Measurements from ENCODE around the gene CACNA1G.

CACNA1G gene

DNA sequence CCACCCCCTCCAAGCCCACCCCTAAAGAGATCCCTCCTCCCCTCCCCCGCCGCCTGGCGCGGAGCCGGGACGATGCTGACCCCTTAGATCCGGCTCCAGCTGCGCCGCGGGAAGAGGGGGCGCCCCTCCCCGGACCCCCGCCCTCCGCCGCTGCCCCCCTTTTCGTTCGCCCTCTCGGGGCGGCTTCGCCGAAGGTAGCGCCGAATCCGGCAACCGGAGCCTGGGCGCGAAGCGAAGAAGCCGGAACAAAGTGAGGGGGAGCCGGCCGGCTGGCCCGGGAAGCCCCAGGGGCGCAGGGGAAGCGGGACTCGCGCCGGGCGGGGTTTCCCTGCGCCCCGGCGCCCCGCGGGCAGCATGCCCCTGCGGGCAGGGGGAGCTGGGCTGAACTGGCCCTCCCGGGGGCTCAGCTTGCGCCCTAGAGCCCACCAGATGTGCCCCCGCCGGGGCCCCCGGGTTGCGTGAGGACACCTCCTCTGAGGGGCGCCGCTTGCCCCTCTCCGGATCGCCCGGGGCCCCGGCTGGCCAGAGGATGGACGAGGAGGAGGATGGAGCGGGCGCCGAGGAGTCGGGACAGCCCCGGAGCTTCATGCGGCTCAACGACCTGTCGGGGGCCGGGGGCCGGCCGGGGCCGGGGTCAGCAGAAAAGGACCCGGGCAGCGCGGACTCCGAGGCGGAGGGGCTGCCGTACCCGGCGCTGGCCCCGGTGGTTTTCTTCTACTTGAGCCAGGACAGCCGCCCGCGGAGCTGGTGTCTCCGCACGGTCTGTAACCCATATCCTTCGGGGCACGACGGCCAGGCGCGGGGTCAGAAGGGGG lies 623 bp downstream of the CACNA1G start:
- Histone ChIP-seq H3K9me3 (ENCODE audit: control insufficient read depth, insufficient read depth, low read length) (no peaks in the 10 kb centered on the region), H3K27me3 (ENCODE audit: control insufficient read depth, insufficient read depth, low read length) (peaks cover 84% of the 10 kb centered on the region), H3K4me1 (ENCODE audit: control insufficient read depth, insufficient read depth, low read length) (peaks cover 28% of the 10 kb centered on the region), H3K9ac (ENCODE audit: low read depth, low read length) (no peak overlapping the region), H3K27ac (ENCODE audit: low read depth, low read length) (peak overlapping the region; percentile 51), H3K36me3 (ENCODE audit: control insufficient read depth, insufficient read depth, low read length) (no peaks in the 10 kb centered on the region), H3K4me3 (ENCODE audit: low read depth, low read length) (peak overlapping the region; percentile 55; the same call in 1 of the 2 replicates)

GRCh38 chr17:50561746-50562141 lies 1.2 kb downstream of the CACNA1G start:
- Histone ChIP-seq H3K27ac (ENCODE audit: low read depth, low read length) (no peak overlapping the region), H3K9ac (ENCODE audit: low read depth, low read length) (no peak overlapping the region), H3K4me3 (ENCODE audit: low read depth, low read length) (peak overlapping the region; percentile 55; the same call in 1 of the 2 replicates), H3K36me3 (ENCODE audit: control insufficient read depth, insufficient read depth, low read length) (no peaks in the 10 kb centered on the region), H3K9me3 (ENCODE audit: control insufficient read depth, insufficient read depth, low read length) (no peaks in the 10 kb centered on the region), H3K27me3 (ENCODE audit: control insufficient read depth, insufficient read depth, low read length) (peaks cover 88% of the 10 kb centered on the region), H3K4me1 (ENCODE audit: control insufficient read depth, insufficient read depth, low read length) (peaks cover 28% of the 10 kb centered on the region)

- no peaks in the 10 kb centered on the region for H3K36me3 ChIP-seq (ENCODE audit: control insufficient read depth, insufficient read depth, low read length)
- H3K9ac ChIP-seq (ENCODE audit: low read depth, low read length) = no peak overlapping the region
- H3K4me1 ChIP-seq (ENCODE audit: control insufficient read depth, insufficient read depth, low read length) = peaks cover 28% of the 10 kb centered on the region
- H3K9me3 ChIP-seq (ENCODE audit: control insufficient read depth, insufficient read depth, low read length) = no peaks in the 10 kb centered on the region
- H3K4me3 ChIP-seq (ENCODE audit: low read depth, low read length) = peak overlapping the region; percentile 51
- H3K27ac ChIP-seq (ENCODE audit: low read depth, low read length) = no peak overlapping the region
- peaks cover 88% of the 10 kb centered on the region for H3K27me3 ChIP-seq (ENCODE audit: control insufficient read depth, insufficient read depth, low read length)
These were observed 2.0 kb downstream of the CACNA1G start for GRCh38 chr17:50562242-50563091.

DNA sequence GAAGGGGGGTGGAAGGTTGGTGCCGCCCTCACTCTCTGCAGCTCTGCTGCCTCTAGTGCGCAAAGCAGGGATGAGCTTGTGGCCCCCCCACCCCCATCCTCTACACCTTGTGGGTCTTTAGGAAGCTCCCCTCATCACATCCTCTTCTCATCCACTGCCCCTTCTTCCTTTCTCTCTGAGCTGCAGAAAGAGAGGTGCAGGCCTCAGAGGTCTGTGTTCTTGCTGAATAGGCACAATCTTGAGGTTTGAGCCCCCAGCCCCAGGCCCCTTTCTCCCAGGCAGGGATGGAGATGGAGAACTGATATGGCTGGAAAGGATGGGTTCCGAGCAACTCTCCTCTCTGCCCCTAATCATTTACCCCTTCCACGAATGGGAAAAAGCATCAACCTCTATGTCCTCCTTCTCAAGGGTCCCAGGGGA lies 2.6 kb downstream of the CACNA1G start:
- Histone ChIP-seq H3K27ac (ENCODE audit: low read depth, low read length) (no peak overlapping the region), H3K36me3 (ENCODE audit: control insufficient read depth, insufficient read depth, low read length) (no peaks in the 10 kb centered on the region), H3K9ac (ENCODE audit: low read depth, low read length) (no peak overlapping the region), H3K4me1 (ENCODE audit: control insufficient read depth, insufficient read depth, low read length) (peaks cover 27% of the 10 kb centered on the region), H3K4me3 (ENCODE audit: low read depth, low read length) (no peak overlapping the region), H3K27me3 (ENCODE audit: control insufficient read depth, insufficient read depth, low read length) (peaks cover 82% of the 10 kb centered on the region), H3K9me3 (ENCODE audit: control insufficient read depth, insufficient read depth, low read length) (no peaks in the 10 kb centered on the region)

GRCh38 chr17:50564916-50565315 lies 4.4 kb downstream of the CACNA1G start:
- peaks cover 21% of the 10 kb centered on the region for H3K4me1 ChIP-seq (ENCODE audit: control insufficient read depth, insufficient read depth, low read length)
- H3K36me3 ChIP-seq (ENCODE audit: control insufficient read depth, insufficient read depth, low read length) = no peaks in the 10 kb centered on the region
- H3K9ac ChIP-seq (ENCODE audit: low read depth, low read length) = no peak overlapping the region
- peaks cover 64% of the 10 kb centered on the region for H3K27me3 ChIP-seq (ENCODE audit: control insufficient read depth, insufficient read depth, low read length)
- no peaks in the 10 kb centered on the region for H3K9me3 ChIP-seq (ENCODE audit: control insufficient read depth, insufficient read depth, low read length)
- H3K27ac ChIP-seq (ENCODE audit: low read depth, low read length) = no peak overlapping the region
- H3K4me3 ChIP-seq (ENCODE audit: low read depth, low read length) = no peak overlapping the region; the same call in 1 of the 2 replicates

- no peaks in the 10 kb centered on the region for H3K36me3 ChIP-seq (ENCODE audit: control insufficient read depth, insufficient read depth, low read length)
- H3K27ac ChIP-seq (ENCODE audit: low read depth, low read length) = no peak overlapping the region
- no peaks in the 10 kb centered on the region for H3K9me3 ChIP-seq (ENCODE audit: control insufficient read depth, insufficient read depth, low read length)
- H3K27me3 ChIP-seq (ENCODE audit: control insufficient read depth, insufficient read depth, low read length) = peaks cover 64% of the 10 kb centered on the region
- no peak overlapping the region for H3K4me3 ChIP-seq (ENCODE audit: low read depth, low read length)
- H3K4me1 ChIP-seq (ENCODE audit: control insufficient read depth, insufficient read depth, low read length) = peaks cover 21% of the 10 kb centered on the region
- no peak overlapping the region for H3K9ac ChIP-seq (ENCODE audit: low read depth, low read length)
These were observed 5.2 kb downstream of the CACNA1G start for GRCh38 chr17:50565402-50566350.

- peaks cover 25% of the 10 kb centered on the region for H3K4me1 ChIP-seq (ENCODE audit: control insufficient read depth, insufficient read depth, low read length)
- peaks cover 55% of the 10 kb centered on the region for H3K27me3 ChIP-seq (ENCODE audit: control insufficient read depth, insufficient read depth, low read length)
- no peak overlapping the region for H3K27ac ChIP-seq (ENCODE audit: low read depth, low read length)
- H3K9ac ChIP-seq (ENCODE audit: low read depth, low read length) = no peak overlapping the region
- no peaks in the 10 kb centered on the region for H3K36me3 ChIP-seq (ENCODE audit: control insufficient read depth, insufficient read depth, low read length)
- no peak overlapping the region for H3K4me3 ChIP-seq (ENCODE audit: low read depth, low read length)
- H3K9me3 ChIP-seq (ENCODE audit: control insufficient read depth, insufficient read depth, low read length) = no peaks in the 10 kb centered on the region
These were observed 6.4 kb downstream of the CACNA1G start for GRCh38 chr17:50566886-50567285.

DNA sequence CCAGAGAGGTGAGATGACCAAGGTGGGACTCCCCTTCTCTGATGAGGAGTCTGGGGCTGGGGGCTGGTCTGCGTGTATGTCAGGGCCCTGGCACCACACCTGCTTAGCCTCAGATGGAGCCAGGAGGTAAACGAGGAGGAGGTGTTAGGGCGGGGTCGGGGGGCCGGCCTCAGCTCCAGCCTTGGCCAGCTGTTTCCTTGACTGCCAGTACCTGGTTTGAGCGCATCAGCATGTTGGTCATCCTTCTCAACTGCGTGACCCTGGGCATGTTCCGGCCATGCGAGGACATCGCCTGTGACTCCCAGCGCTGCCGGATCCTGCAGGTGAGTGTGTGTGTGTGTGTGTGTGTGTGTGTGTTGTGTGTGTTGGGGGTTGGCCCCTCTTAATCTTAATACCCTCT lies 8.1 kb downstream of the CACNA1G start:
- H3K36me3 ChIP-seq (ENCODE audit: control insufficient read depth, insufficient read depth, low read length) = no peaks in the 10 kb centered on the region
- peaks cover 9% of the 10 kb centered on the region for H3K4me1 ChIP-seq (ENCODE audit: control insufficient read depth, insufficient read depth, low read length)
- no peak overlapping the region for H3K4me3 ChIP-seq (ENCODE audit: low read depth, low read length)
- H3K9me3 ChIP-seq (ENCODE audit: control insufficient read depth, insufficient read depth, low read length) = no peaks in the 10 kb centered on the region
- no peak overlapping the region for H3K27ac ChIP-seq (ENCODE audit: low read depth, low read length)
- H3K27me3 ChIP-seq (ENCODE audit: control insufficient read depth, insufficient read depth, low read length) = peaks cover 37% of the 10 kb centered on the region
- no peak overlapping the region for H3K9ac ChIP-seq (ENCODE audit: low read depth, low read length)

- H3K27me3 ChIP-seq (ENCODE audit: control insufficient read depth, insufficient read depth, low read length) = peaks cover 28% of the 10 kb centered on the region
- H3K27ac ChIP-seq (ENCODE audit: low read depth, low read length) = no peak overlapping the region
- peaks cover 4% of the 10 kb centered on the region; the same call in 1 of the 2 replicates for H3K4me1 ChIP-seq (ENCODE audit: control insufficient read depth, insufficient read depth, low read length)
- H3K36me3 ChIP-seq (ENCODE audit: control insufficient read depth, insufficient read depth, low read length) = no peaks in the 10 kb centered on the region
- no peaks in the 10 kb centered on the region for H3K9me3 ChIP-seq (ENCODE audit: control insufficient read depth, insufficient read depth, low read length)
- H3K9ac ChIP-seq (ENCODE audit: low read depth, low read length) = no peak overlapping the region
- H3K4me3 ChIP-seq (ENCODE audit: low read depth, low read length) = no peak overlapping the region
These were observed 9.1 kb downstream of the CACNA1G start for GRCh38 chr17:50569592-50569991.

DNA sequence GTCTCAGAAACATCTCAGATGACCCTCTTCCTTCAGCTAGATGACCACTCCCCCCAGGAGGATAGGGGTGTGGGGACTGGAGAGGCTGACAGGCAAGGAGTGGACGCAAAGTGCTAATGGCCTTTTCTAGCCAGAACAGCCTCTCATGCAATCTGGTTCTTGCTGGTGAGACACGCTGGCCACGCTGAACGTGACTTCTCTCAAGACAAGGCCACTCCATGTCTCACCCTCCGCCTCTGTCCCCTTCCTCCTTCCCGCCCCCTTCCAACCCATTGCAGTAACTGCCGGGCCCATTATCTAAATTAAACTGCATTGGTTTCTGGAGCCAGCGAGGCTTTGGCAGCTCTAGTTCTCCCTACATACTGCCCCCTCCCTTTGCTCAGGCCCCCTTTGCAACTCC lies 9.5 kb downstream of the CACNA1G start:
- Histone ChIP-seq H3K27me3 (ENCODE audit: control insufficient read depth, insufficient read depth, low read length) (peaks cover 24% of the 10 kb centered on the region), H3K27ac (ENCODE audit: low read depth, low read length) (no peak overlapping the region), H3K4me1 (ENCODE audit: control insufficient read depth, insufficient read depth, low read length) (peaks cover 4% of the 10 kb centered on the region; the same call in 1 of the 2 replicates), H3K9me3 (ENCODE audit: control insufficient read depth, insufficient read depth, low read length) (no peaks in the 10 kb centered on the region), H3K9ac (ENCODE audit: low read depth, low read length) (no peak overlapping the region), H3K4me3 (ENCODE audit: low read depth, low read length) (no peak overlapping the region), H3K36me3 (ENCODE audit: control insufficient read depth, insufficient read depth, low read length) (no peaks in the 10 kb centered on the region)
